Measurements from ENCODE around the gene EPYC.

- TF ChIP-seq CTCF (IDR thresholded peaks at IDR 0.05): no peak
- TF ChIP-seq POLR2A (IDR thresholded peaks at IDR 0.05): no peak
These were observed 66.3 kb downstream of the EPYC start for GRCh38 chr12:90938451-90938850.
